Nephron progenitor cell (in vitro differentiated cells): ENCODE measurements around the gene ZFP62.

ENCODE experiments used
- DNase-seq: peaks from one replicate; pipeline ENCODE4 v3.0.0; 2021
- H3K27ac Mint-ChIP-seq: 2 replicates; pipeline ENCODE4 v1.8.0; 2021; ENCODE audit warnings: mild to moderate bottlenecking, moderate library complexity, mixed read lengths
- H3K27me3 Mint-ChIP-seq: 2 replicates; pipeline ENCODE4 v1.8.0; 2021; ENCODE audit warnings: mild to moderate bottlenecking, low read depth, mixed read lengths; ENCODE audit not compliant: poor library complexity
- H3K36me3 Mint-ChIP-seq: 2 replicates; pipeline ENCODE4 v1.8.0; 2021; ENCODE audit warnings: low read depth, mixed read lengths
- H3K4me1 Mint-ChIP-seq: 2 replicates; pipeline ENCODE4 v1.8.0; 2021; ENCODE audit warnings: mixed read lengths
- H3K4me3 Mint-ChIP-seq: 2 replicates; pipeline ENCODE4 v1.8.0; 2021; ENCODE audit warnings: mild to moderate bottlenecking, moderate library complexity, mixed read lengths
- H3K9me3 Mint-ChIP-seq: 2 replicates; pipeline ENCODE4 v1.8.0; 2021; ENCODE audit warnings: mild to moderate bottlenecking, moderate library complexity, mixed read lengths
- CTCF ChIP-seq: fragments of 200-600 bp; sonication (generic); IDR thresholded peaks from 2 replicates; pipeline ENCODE4 v1.5.0; 2021; ENCODE audit warnings: antibody characterized with exemption

The ZFP62 gene

GRCh38 chr5:180823346-180823745 is 37.7 kb downstream of the ZFP62 start:
- Mint-ChIP-seq H3K4me1 (peaks cover 52% of the 10 kb centered on the region), H3K27me3 (peaks cover 13% of the 10 kb centered on the region), H3K9me3 (peaks cover 21% of the 10 kb centered on the region), H3K36me3 (peaks cover 8% of the 10 kb centered on the region), H3K27ac (no peak overlapping the region), H3K4me3 (no peak overlapping the region)
- TF ChIP-seq CTCF = no peak
- no peak for DNase-seq

- H3K36me3 Mint-ChIP-seq = no peaks in the 10 kb centered on the region
- H3K4me1 Mint-ChIP-seq = peaks cover 70% of the 10 kb centered on the region
- no peak overlapping the region for H3K27ac Mint-ChIP-seq
- TF ChIP-seq CTCF = no peak
- H3K4me3 Mint-ChIP-seq = no peak overlapping the region
- peaks cover 7% of the 10 kb centered on the region for H3K27me3 Mint-ChIP-seq
- peaks cover 7% of the 10 kb centered on the region for H3K9me3 Mint-ChIP-seq
- DNase-seq = no peak
Measured at GRCh38 chr5:180821538-180821937, 39.5 kb downstream of the ZFP62 start.

- H3K9me3 Mint-ChIP-seq = peaks cover under 1% of the 10 kb centered on the region
Measured at GRCh38 chr5:180820788-180821321, 40.2 kb downstream of the ZFP62 start.

GRCh38 chr5:180818677-180819341 is 42.3 kb downstream of the ZFP62 start:
- no peaks in the 10 kb centered on the region for H3K9me3 Mint-ChIP-seq
- no peak for TF ChIP-seq CTCF
- peaks cover 79% of the 10 kb centered on the region for H3K4me1 Mint-ChIP-seq
- no peaks in the 10 kb centered on the region for H3K27me3 Mint-ChIP-seq
- no peaks in the 10 kb centered on the region for H3K36me3 Mint-ChIP-seq
- no peak for DNase-seq
- H3K4me3 Mint-ChIP-seq = peak overlapping the region; percentile 61
- H3K27ac Mint-ChIP-seq = peak overlapping the region; percentile 97

More at GRCh38 chr5:180820788-180821321, 40.2 kb downstream of the ZFP62 start:
- Mint-ChIP-seq H3K4me1 (peaks cover 77% of the 10 kb centered on the region), H3K36me3 (no peaks in the 10 kb centered on the region), H3K27ac (no peak overlapping the region), H3K27me3 (peaks cover 6% of the 10 kb centered on the region), H3K4me3 (no peak overlapping the region)
- no peak for DNase-seq
- no peak for TF ChIP-seq CTCF

GRCh38 chr5:180817893-180818674 is 43.0 kb downstream of the ZFP62 start:
- H3K9me3 Mint-ChIP-seq = no peaks in the 10 kb centered on the region
- no peak for TF ChIP-seq CTCF
- no peaks in the 10 kb centered on the region for H3K36me3 Mint-ChIP-seq
- H3K4me3 Mint-ChIP-seq = peak overlapping the region; percentile 61
- DNase-seq = peak; percentile 44
- H3K4me1 Mint-ChIP-seq = peaks cover 79% of the 10 kb centered on the region
- no peaks in the 10 kb centered on the region for H3K27me3 Mint-ChIP-seq
- H3K27ac Mint-ChIP-seq = peak overlapping the region; percentile 97
